Calu3 (cell line): ENCODE measurements around the gene NPDC1. TPM values are rescaled to one million over a fixed set of nuclear protein-coding genes. Genes with fewer than 3 reads are reported as not detected.

ENCODE experiments used
- BruUV-seq: library from RNA; stranded (reverse); fragments of 400-500 nt; replicated peaks from 2 replicates; lab custom pipeline; 2021; lab: Mats Ljungman, UMichigan
- CTCF ChIA-PET: fragments of 300-600 bp; sonication (Branson Sonifier 250); formaldehyde crosslinking; loops from one replicate; lab custom pipeline; 2022; ENCODE audit warnings: antibody characterized with exemption; lab: Charles Lee
- DNase-seq: peaks from one replicate; pipeline ENCODE4 v3.0.0; 2022
- H3K27ac Mint-ChIP-seq: one replicate; pipeline ENCODE4 v1.8.0; 2022; ENCODE audit warnings: mixed read lengths; ENCODE audit not compliant: unreplicated experiment
- H3K27me3 Mint-ChIP-seq: one replicate; pipeline ENCODE4 v1.8.0; 2022; ENCODE audit warnings: mixed read lengths; ENCODE audit not compliant: unreplicated experiment
- H3K36me3 Mint-ChIP-seq: one replicate; pipeline ENCODE4 v1.8.0; 2022; ENCODE audit warnings: mild to moderate bottlenecking, moderate library complexity, mixed read lengths; ENCODE audit not compliant: insufficient read depth, unreplicated experiment
- H3K4me1 Mint-ChIP-seq: one replicate; pipeline ENCODE4 v1.8.0; 2022; ENCODE audit warnings: mild to moderate bottlenecking, low read depth, mixed read lengths; ENCODE audit not compliant: unreplicated experiment
- H3K4me3 Mint-ChIP-seq: one replicate; pipeline ENCODE4 v1.8.0; 2022; ENCODE audit warnings: mild to moderate bottlenecking, low read depth, moderate library complexity, mixed read lengths; ENCODE audit not compliant: unreplicated experiment
- H3K9me3 Mint-ChIP-seq: one replicate; pipeline ENCODE4 v1.8.0; 2022; ENCODE audit warnings: low read depth, mixed read lengths; ENCODE audit not compliant: unreplicated experiment
- intact Hi-C: fragments of 100-400 bp; cut with micrococcal nuclease; formaldehyde crosslinking; loops from one replicate; pipeline ENCODE4 v1.10.0; 2022; ENCODE audit not compliant: unreplicated experiment
- total RNA-seq: library from RNA; stranded (reverse); gene quantifications from 2 replicates; pipeline ENCODE4 v1.2.3, GENCODE V29; 2022
- TF ChIP-seq, protein P1 (sequence below): fragments of 200-600 bp; IDR thresholded peaks from one replicate; pipeline ENCODE4 v1.8.0; 2022; ENCODE audit warnings: antibody characterized with exemption; ENCODE audit not compliant: unreplicated experiment

Gene NPDC1
- total RNA-seq, 1 experiment from 2014 or later = 65.2 TPM

GRCh38 chr9:137052998-137053943 is 7.3 kb upstream of the NPDC1 start:
- Mint-ChIP-seq H3K4me3 (peak overlapping the region; percentile 69), H3K27me3 (no peaks in the 10 kb centered on the region), H3K27ac (no peak overlapping the region), H3K9me3 (no peaks in the 10 kb centered on the region), H3K4me1 (peaks cover 8% of the 10 kb centered on the region), H3K36me3 (peaks cover 14% of the 10 kb centered on the region)
- BruUV-seq = no TSS peak
- CTCF ChIA-PET = interaction anchor here (1.1 kb wide), 1 partner anchor 18 kb away, joined by 3 read pairs; no protein-coding TSS in a partner anchor
- intact Hi-C loops = no loop called here
- TF ChIP-seq, protein P1, sequence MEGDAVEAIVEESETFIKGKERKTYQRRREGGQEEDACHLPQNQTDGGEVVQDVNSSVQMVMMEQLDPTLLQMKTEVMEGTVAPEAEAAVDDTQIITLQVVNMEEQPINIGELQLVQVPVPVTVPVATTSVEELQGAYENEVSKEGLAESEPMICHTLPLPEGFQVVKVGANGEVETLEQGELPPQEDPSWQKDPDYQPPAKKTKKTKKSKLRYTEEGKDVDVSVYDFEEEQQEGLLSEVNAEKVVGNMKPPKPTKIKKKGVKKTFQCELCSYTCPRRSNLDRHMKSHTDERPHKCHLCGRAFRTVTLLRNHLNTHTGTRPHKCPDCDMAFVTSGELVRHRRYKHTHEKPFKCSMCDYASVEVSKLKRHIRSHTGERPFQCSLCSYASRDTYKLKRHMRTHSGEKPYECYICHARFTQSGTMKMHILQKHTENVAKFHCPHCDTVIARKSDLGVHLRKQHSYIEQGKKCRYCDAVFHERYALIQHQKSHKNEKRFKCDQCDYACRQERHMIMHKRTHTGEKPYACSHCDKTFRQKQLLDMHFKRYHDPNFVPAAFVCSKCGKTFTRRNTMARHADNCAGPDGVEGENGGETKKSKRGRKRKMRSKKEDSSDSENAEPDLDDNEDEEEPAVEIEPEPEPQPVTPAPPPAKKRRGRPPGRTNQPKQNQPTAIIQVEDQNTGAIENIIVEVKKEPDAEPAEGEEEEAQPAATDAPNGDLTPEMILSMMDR = no peak
- no peak for DNase-seq

DNA sequence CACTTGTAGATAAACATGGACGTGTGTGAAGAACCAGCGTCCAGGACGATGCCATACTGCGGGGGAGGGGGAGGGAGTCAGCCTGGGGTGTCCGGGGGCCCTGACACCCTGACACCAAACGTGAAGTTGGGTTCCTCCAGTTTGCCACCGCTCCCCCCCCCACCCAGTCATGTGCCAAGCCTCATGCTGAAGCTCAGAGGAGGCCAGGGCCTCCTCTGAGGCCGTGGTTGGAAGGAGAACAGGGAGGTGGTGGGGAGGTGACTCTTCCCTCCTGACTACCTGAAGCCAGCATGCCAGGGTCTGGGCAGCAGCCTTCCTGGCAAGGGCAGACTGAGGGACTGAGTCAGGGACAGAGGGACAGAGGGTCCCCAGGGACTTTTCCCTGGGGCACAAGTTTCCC is 6.3 kb upstream of the NPDC1 start:
- peaks cover 8% of the 10 kb centered on the region for H3K4me1 Mint-ChIP-seq
- H3K36me3 Mint-ChIP-seq = peaks cover 9% of the 10 kb centered on the region
- no TSS peak for BruUV-seq
- CTCF ChIA-PET = interaction anchor here (1.1 kb wide), 1 partner anchor 17 kb away, joined by 3 read pairs; no protein-coding TSS in a partner anchor
- no peaks in the 10 kb centered on the region for H3K27me3 Mint-ChIP-seq
- TF ChIP-seq, protein P1 = no peak
- no peaks in the 10 kb centered on the region for H3K9me3 Mint-ChIP-seq
- H3K27ac Mint-ChIP-seq = no peak overlapping the region
- DNase-seq = no peak
- intact Hi-C loops = no loop called here
- H3K4me3 Mint-ChIP-seq = peak overlapping the region; percentile 17

- no peak overlapping the region for H3K27ac Mint-ChIP-seq
- no peaks in the 10 kb centered on the region for H3K9me3 Mint-ChIP-seq
- DNase-seq = no peak
- intact Hi-C loops = no loop called here
- CTCF ChIA-PET = no interaction called here
- BruUV-seq = no TSS peak
- H3K36me3 Mint-ChIP-seq = peaks cover 12% of the 10 kb centered on the region
- no peaks in the 10 kb centered on the region for H3K27me3 Mint-ChIP-seq
- H3K4me3 Mint-ChIP-seq = no peak overlapping the region
- TF ChIP-seq, protein P1 = no peak
- H3K4me1 Mint-ChIP-seq = peaks cover 8% of the 10 kb centered on the region
Observed at GRCh38 chr9:137051145-137051724, 5.3 kb upstream of the NPDC1 start.

GRCh38 chr9:137050570-137050969 is 4.6 kb upstream of the NPDC1 start:
- Mint-ChIP-seq H3K27me3 (no peaks in the 10 kb centered on the region), H3K4me1 (peaks cover 8% of the 10 kb centered on the region), H3K27ac (no peak overlapping the region), H3K9me3 (no peaks in the 10 kb centered on the region), H3K4me3 (no peak overlapping the region), H3K36me3 (peaks cover 14% of the 10 kb centered on the region)
- CTCF ChIA-PET = no interaction called here
- no TSS peak for BruUV-seq
- TF ChIP-seq, protein P1 = no peak
- intact Hi-C loops = no loop called here
- no peak for DNase-seq
